CD8-positive, alpha-beta memory T cell (primary cell): ENCODE results near the gene CDC25C. TPM values are rescaled to one million over a fixed set of nuclear protein-coding genes. Genes with fewer than 3 reads are reported as not detected.

Source experiments
- CTCF ChIA-PET: fragments of 350-600 bp; sonication (Branson Sonifier 250); formaldehyde crosslinking; loops from one replicate; lab custom pipeline; 2021; ENCODE audit warnings: antibody characterized with exemption; lab: Charles Lee
- POLR2A ChIA-PET: fragments of 350-600 bp; sonication (Branson Sonifier 250); formaldehyde crosslinking; loops from one replicate; lab custom pipeline; 2021; ENCODE audit warnings: antibody characterized with exemption; lab: Charles Lee
- DNase-seq, 5 donors: peaks; one replicate each; pipeline versions ENCODE4 v3.0.0 to v3.0.0-alpha.2; 2020 to 2022; ENCODE audit warnings: mixed read lengths in 1 of 5
- H3K27ac ChIP-seq: one replicate; pipeline ENCODE4 v1.7.0; 2013; ENCODE audit warnings: low read depth, mild to moderate bottlenecking, low read length, moderate library complexity
- H3K27me3 ChIP-seq: 2 replicates; pipeline ENCODE4 v1.7.0; 2013; ENCODE audit warnings: low read length, mild to moderate bottlenecking; ENCODE audit not compliant: insufficient read depth, poor library complexity, severe bottlenecking
- H3K36me3 ChIP-seq: 2 replicates; pipeline ENCODE4 v1.7.0; 2013; ENCODE audit warnings: mild to moderate bottlenecking, low read length, moderate library complexity; ENCODE audit not compliant: insufficient read depth
- H3K4me1 ChIP-seq: 2 replicates; pipeline ENCODE4 v1.7.0; 2013; ENCODE audit warnings: mild to moderate bottlenecking, low read length, moderate library complexity; ENCODE audit not compliant: insufficient read depth
- H3K4me3 ChIP-seq: 2 replicates; pipeline ENCODE4 v1.7.0; 2013; ENCODE audit warnings: mild to moderate bottlenecking, low read length
- H3K9me3 ChIP-seq: 2 replicates; pipeline ENCODE4 v1.7.0; 2013; ENCODE audit warnings: mild to moderate bottlenecking, low read length
- H3K27ac Mint-ChIP-seq, 8 donors: one replicate each; pipeline ENCODE4 v1.8.0; 2020 to 2021; ENCODE audit warnings: mixed read lengths in 8 of 8, mild to moderate bottlenecking in 6 of 8, inconsistent platforms in 3 of 8, moderate library complexity in 3 of 8
- H3K27me3 Mint-ChIP-seq, 2 donors: one replicate each; pipeline ENCODE4 v1.8.0; 2020 to 2021; ENCODE audit warnings: mixed read lengths in 2 of 2, mild to moderate bottlenecking in 1 of 2, moderate library complexity in 1 of 2
- H3K36me3 Mint-ChIP-seq, 3 donors: one replicate each; pipeline ENCODE4 v1.8.0; 2020 to 2021; ENCODE audit warnings: mixed read lengths in 3 of 3, inconsistent platforms in 1 of 3, mild to moderate bottlenecking in 1 of 3
- H3K4me1 Mint-ChIP-seq, 3 donors: one replicate each; pipeline ENCODE4 v1.8.0; 2020 to 2021; ENCODE audit warnings: mixed read lengths in 3 of 3, inconsistent platforms in 1 of 3, mild to moderate bottlenecking in 1 of 3
- H3K4me3 Mint-ChIP-seq, 7 donors: one replicate each; pipeline ENCODE4 v1.8.0; 2020 to 2021; ENCODE audit warnings: mixed read lengths in 7 of 7, mild to moderate bottlenecking in 6 of 7, moderate library complexity in 4 of 7, inconsistent platforms in 2 of 7
- H3K9me3 Mint-ChIP-seq, 5 donors: one replicate each; pipeline ENCODE4 v1.8.0; 2020 to 2022; ENCODE audit warnings: mixed read lengths in 5 of 5, mild to moderate bottlenecking in 3 of 5, moderate library complexity in 2 of 5, inconsistent platforms in 1 of 5
- polyA plus RNA-seq: library from polyadenylated mRNA; unstranded; fragments of 300-500 nt; fragmentation: Illumina TruSeq; gene quantifications from one replicate; pipeline ENCODE4 v1.2.3, GENCODE V29; 2021
- total RNA-seq, 2 experiments: library from RNA; stranded (reverse); gene quantifications; one replicate each; pipeline ENCODE4 v1.2.3, GENCODE V29; 2021

CDC25C gene
- total and polyA plus RNA-seq, 3 experiments from 2014 or later: 4.3 to 5.3 TPM; not detected in 1

GRCh38 chr5:138346889-138347288 is 15.3 kb upstream of the CDC25C start:
- H3K36me3 Mint-ChIP-seq: peaks cover 5 to 60% (median 7%) of the 10 kb centered on the region in 3 donors

GRCh38 chr5:138344887-138345622 is 13.5 kb upstream of the CDC25C start:
- peaks cover 0 to 2% of the 10 kb centered on the region in 2 donors for H3K27me3 Mint-ChIP-seq
- H3K27me3 ChIP-seq: no peaks in the 10 kb centered on the region
- ChIA-PET CTCF (no interaction called here), POLR2A (no interaction called here)
- no peak for DNase-seq
- H3K27ac ChIP-seq: no peak overlapping the region
- H3K4me1 Mint-ChIP-seq: peaks cover 18 to 21% (median 18%) of the 10 kb centered on the region in 3 donors
- H3K4me1 ChIP-seq: peaks cover 5% of the 10 kb centered on the region
- H3K9me3 ChIP-seq: no peaks in the 10 kb centered on the region
- peak overlapping the region in 1 of 8 donors; percentile 33 for H3K27ac Mint-ChIP-seq
- H3K4me3 ChIP-seq: no peak overlapping the region
- H3K36me3 ChIP-seq: peaks cover 23% of the 10 kb centered on the region
- H3K4me3 Mint-ChIP-seq: no peak overlapping the region
- H3K36me3 Mint-ChIP-seq: peaks cover 5 to 69% (median 9%) of the 10 kb centered on the region in 3 donors
- no peaks in the 10 kb centered on the region for H3K9me3 Mint-ChIP-seq

More at GRCh38 chr5:138346889-138347288, 15.3 kb upstream of the CDC25C start:
- Mint-ChIP-seq H3K9me3 (peaks cover 0 to 4% (median 0%) of the 10 kb centered on the region in 5 donors), H3K4me3 (no peak overlapping the region), H3K27me3 (peaks cover 0 to 3% of the 10 kb centered on the region in 2 donors), H3K4me1 (peaks cover 13 to 17% (median 13%) of the 10 kb centered on the region in 3 donors), H3K27ac (no peak overlapping the region)
- peaks cover 15% of the 10 kb centered on the region for H3K36me3 ChIP-seq
- peaks cover 3% of the 10 kb centered on the region for H3K9me3 ChIP-seq
- no peak overlapping the region for H3K27ac ChIP-seq
- no peak for DNase-seq
- H3K4me3 ChIP-seq: no peak overlapping the region
- POLR2A ChIA-PET: no interaction called here
- H3K27me3 ChIP-seq: no peaks in the 10 kb centered on the region
- CTCF ChIA-PET: interaction anchor here (1.0 to 9.9 kb wide), 2 partner anchors 10 to 157 kb away, joined by 3 to 266 read pairs; partner anchors contain the start of genes CDC25C and FAM53C
- no peaks in the 10 kb centered on the region for H3K4me1 ChIP-seq

- Histone ChIP-seq H3K27me3 (no peaks in the 10 kb centered on the region), H3K4me3 (no peak overlapping the region), H3K9me3 (no peaks in the 10 kb centered on the region), H3K4me1 (peaks cover 31% of the 10 kb centered on the region), H3K36me3 (peaks cover 8% of the 10 kb centered on the region), H3K27ac (no peak overlapping the region)
- Mint-ChIP-seq H3K27me3 (peaks cover 0 to 2% of the 10 kb centered on the region in 2 donors), H3K4me3 (peak overlapping the region; percentile 90 to 95 (median 91)), H3K4me1 (peaks cover 37 to 42% (median 41%) of the 10 kb centered on the region in 3 donors), H3K27ac (peak overlapping the region in 4 of 8 donors; percentile 38 to 88 (median 56)), H3K36me3 (peaks cover 0 to 41% (median 2%) of the 10 kb centered on the region in 3 donors), H3K9me3 (no peaks in the 10 kb centered on the region)
- ChIA-PET CTCF (interaction anchor here (0.6 to 14.3 kb wide), 2 partner anchors 11 to 588 kb away, joined by 3 to 266 read pairs; partner anchors contain the start of gene KDM3B), POLR2A (interaction anchor here (7.4 kb wide), 1 partner anchor 12 kb away, joined by 120 read pairs; the partner anchor contains the start of gene KDM3B)
- DNase-seq: no peak
Observed at GRCh38 chr5:138340008-138340407, 8.4 kb upstream of the CDC25C start.

- peaks cover 0 to 36% (median 2%) of the 10 kb centered on the region in 3 donors for H3K36me3 Mint-ChIP-seq
- no peak for DNase-seq
- H3K4me3 Mint-ChIP-seq: peak overlapping the region; percentile 90 to 95 (median 91)
- Histone ChIP-seq H3K27me3 (no peaks in the 10 kb centered on the region), H3K36me3 (peaks cover 8% of the 10 kb centered on the region), H3K4me3 (peak overlapping the region; percentile 70), H3K9me3 (no peaks in the 10 kb centered on the region), H3K4me1 (peaks cover 31% of the 10 kb centered on the region), H3K27ac (peak overlapping the region; percentile 85)
- ChIA-PET POLR2A (interaction anchor here (0.8 to 7.4 kb wide), 2 partner anchors 13 to 204 kb away, joined by 3 to 120 read pairs; partner anchors contain the start of genes ETF1 and KDM3B), CTCF (interaction anchor here (0.6 to 14.3 kb wide), 3 partner anchors 11 to 588 kb away, joined by 3 to 266 read pairs (median 4); partner anchors contain the start of genes EGR1 and KDM3B)
- H3K27ac Mint-ChIP-seq: peak overlapping the region; percentile 51 to 94 (median 88)
- peaks cover 37 to 42% (median 41%) of the 10 kb centered on the region in 3 donors for H3K4me1 Mint-ChIP-seq
- no peaks in the 10 kb centered on the region for H3K9me3 Mint-ChIP-seq
- H3K27me3 Mint-ChIP-seq: peaks cover 0 to 2% of the 10 kb centered on the region in 2 donors
Observed at GRCh38 chr5:138339464-138339863, 7.9 kb upstream of the CDC25C start.

GRCh38 chr5:138339091-138339456 is 7.5 kb upstream of the CDC25C start:
- Histone ChIP-seq H3K36me3 (peaks cover 8% of the 10 kb centered on the region), H3K27ac (peak overlapping the region; percentile 85), H3K27me3 (no peaks in the 10 kb centered on the region), H3K4me3 (peak overlapping the region; percentile 70), H3K4me1 (peaks cover 31% of the 10 kb centered on the region), H3K9me3 (no peaks in the 10 kb centered on the region)
- ChIA-PET POLR2A (interaction anchor here (0.8 to 7.4 kb wide), 2 partner anchors 13 to 204 kb away, joined by 3 to 120 read pairs; partner anchors contain the start of genes ETF1 and KDM3B), CTCF (interaction anchor here (1.4 to 14.3 kb wide), 2 partner anchors 12 to 126 kb away, joined by 4 to 266 read pairs; partner anchors contain the start of genes EGR1 and KDM3B)
- H3K4me1 Mint-ChIP-seq: peaks cover 37 to 42% (median 41%) of the 10 kb centered on the region in 3 donors
- H3K9me3 Mint-ChIP-seq: no peaks in the 10 kb centered on the region
- H3K4me3 Mint-ChIP-seq: peak overlapping the region; percentile 90 to 95 (median 91)
- DNase-seq: peak in 1 of 5 donors; percentile 21
- H3K36me3 Mint-ChIP-seq: peaks cover 0 to 32% (median 2%) of the 10 kb centered on the region in 3 donors
- peaks cover 0 to 2% of the 10 kb centered on the region in 2 donors for H3K27me3 Mint-ChIP-seq
- H3K27ac Mint-ChIP-seq: peak overlapping the region; percentile 87 to 97 (median 90)

- ChIA-PET CTCF (interaction anchor here (1.4 to 14.3 kb wide), 2 partner anchors 12 to 127 kb away, joined by 4 to 266 read pairs; partner anchors contain the start of genes EGR1 and KDM3B), POLR2A (interaction anchor here (0.6 to 7.4 kb wide), 5 partner anchors 14 to 205 kb away, joined by 3 to 120 read pairs (median 4); partner anchors contain the start of genes EGR1, ETF1, KDM3B and REEP2)
- H3K27ac Mint-ChIP-seq: peak overlapping the region; percentile 87 to 97 (median 91)
- peaks cover 0 to 2% of the 10 kb centered on the region in 2 donors for H3K27me3 Mint-ChIP-seq
- peak overlapping the region; percentile 90 to 99 (median 91) for H3K4me3 Mint-ChIP-seq
- DNase-seq: peak in 1 of 5 donors; percentile 29
- peaks cover 0 to 28% (median 2%) of the 10 kb centered on the region in 3 donors for H3K36me3 Mint-ChIP-seq
- peaks cover 37 to 42% (median 41%) of the 10 kb centered on the region in 3 donors for H3K4me1 Mint-ChIP-seq
- peak overlapping the region; percentile 70 for H3K4me3 ChIP-seq
- H3K9me3 ChIP-seq: no peaks in the 10 kb centered on the region
- H3K36me3 ChIP-seq: peaks cover 8% of the 10 kb centered on the region
- H3K4me1 ChIP-seq: peaks cover 31% of the 10 kb centered on the region
- no peaks in the 10 kb centered on the region for H3K27me3 ChIP-seq
- no peaks in the 10 kb centered on the region for H3K9me3 Mint-ChIP-seq
- peak overlapping the region; percentile 85 for H3K27ac ChIP-seq
Observed at GRCh38 chr5:138338411-138339090, 6.9 kb upstream of the CDC25C start.
